Heart left ventricle (tissue), 16 donors: Measurements from ENCODE around the gene LOXL4. TPM values are rescaled to one million over a fixed set of nuclear protein-coding genes. Genes with fewer than 3 reads are reported as not detected.

Experiments used
- ATAC-seq, 4 donors: fragments of 200-7000 bp; cut with Tn5 transposase; one replicate each; pipeline ENCODE4 v1.9.1; 2020 to 2022; ENCODE audit warnings: moderate library complexity in 4 of 4, mild to moderate bottlenecking in 3 of 4, moderate number of reproducible peaks in 1 of 4
- DNase-seq, 5 donors: peaks; one replicate each; pipeline ENCODE4 v3.0.0-alpha.2; 2020
- H3K27ac ChIP-seq, 12 donors: fragments of 200-600 bp; sonication (generic) in 4 of 12; one replicate each; pipeline versions ENCODE4 v1.5.0 to v1.8.0; 2016 to 2022; ENCODE audit warnings: mild to moderate bottlenecking in 2 of 12
- H3K27me3 ChIP-seq, 9 donors: fragments of 200-600 bp; sonication (generic) in 2 of 9; one replicate each; pipeline versions ENCODE4 v1.5.1 to v1.8.0; 2016 to 2022; ENCODE audit warnings: mild to moderate bottlenecking in 3 of 9
- H3K36me3 ChIP-seq, 9 donors: fragments of 200-600 bp; sonication (generic) in 2 of 9; one replicate each; pipeline versions ENCODE4 v1.5.0 to v1.8.0; 2018 to 2022; ENCODE audit warnings: mild to moderate bottlenecking in 2 of 9
- H3K4me1 ChIP-seq, 12 donors: fragments of 200-600 bp; sonication (generic) in 4 of 12; one replicate each; pipeline versions ENCODE4 v1.5.0 to v1.8.0; 2016 to 2022; ENCODE audit warnings: mild to moderate bottlenecking in 3 of 12
- H3K4me3 ChIP-seq, 12 donors: fragments of 200-600 bp; sonication (generic) in 4 of 12; one replicate each; pipeline versions ENCODE4 v1.5.0 to v1.8.0; 2017 to 2022; ENCODE audit warnings: mild to moderate bottlenecking in 9 of 12, moderate library complexity in 4 of 12
- H3K9me3 ChIP-seq, 12 donors: fragments of 200-600 bp; sonication (generic) in 4 of 12; one replicate each; pipeline versions ENCODE4 v1.5.0 to v1.8.0; 2016 to 2022; ENCODE audit warnings: mild to moderate bottlenecking in 1 of 12
- POLR2A ChIP-seq, 2 donors: fragments of 450-650 bp; IDR thresholded peaks; one replicate each; pipeline ENCODE4 v1.6.1; 2017; ENCODE audit warnings: antibody characterized with exemption in 2 of 2, mild to moderate bottlenecking in 2 of 2, moderate library complexity in 2 of 2
- WGBS, 4 donors: extraction: QIAGEN DNeasy Blood & Tissue Kit in 2 of 4; methylation state at CpG; one replicate each; pipeline versions ENCODE4 v1.1.5 to v1.1.7; 2013 to 2018; 5-methylcytosine and 5-hydroxymethylcytosine counted together
- intact Hi-C, 10 donors: fragments of 100-400 bp; cut with DNase I; formaldehyde crosslinking; loops; one replicate each; pipeline versions ENCODE4 v1.11.1 to v1.14.2; 2022
- polyA plus RNA-seq, 2 donors: library from polyadenylated mRNA; stranded (reverse); fragments of 200-250 nt; gene quantifications; one replicate each; pipeline ENCODE4 v1.2.3, GENCODE V29; 2013
- total RNA-seq, 9 donors: library from RNA; depleted of rRNA in 2 of 9; stranded (reverse); fragments of >200 nt in 2 of 9; fragmentation: NEBNext Ultra II Directional in 3 of 9; extraction: Animal tissue kit (Norgen Biotek cat#: 25700) in 3 of 9; gene quantifications; one replicate each; pipeline versions ENCODE4 v1.1.0 to v1.2.4, GENCODE V29; 2016 to 2023
- TF ChIP-seq, protein P1 (sequence below), 12 donors: fragments of 200-600 bp; sonication (generic) in 4 of 12; IDR thresholded peaks; one replicate each; pipeline versions ENCODE4 v1.5.0 to v1.8.0; 2018 to 2022; ENCODE audit warnings: antibody characterized with exemption in 12 of 12, mild to moderate bottlenecking in 5 of 12
- donor health status: ischemic (EF 13 %, LVEDD 7.1; RV severe dilation, severe dysfunction).
- donor health status: healthy with polysubstance abuse.
- donor health status: DM: no; HTN: yes; CAD: no.
- donor health status: DM: no; HTN: no; CAD: no.
- donor health status: ischemic (EF 25% LVEDD 6.9; RV normal size, moderate dysfunction).
- donor health status: ischemic (EF 25% LVEDD 5.7; RV mildly dilated, moderate dysfunction).
- donor health status: healthy.
- donor health status: DM: yes; HTN: yes; CAD: no.
- donor health status: ischemic (EF 35%, LVEDD 5.7; RV mildly dilated, moderate dysfunction).
- donor health status: nonischemic (EF 11% LVEDD 7.7; RV severe dilation, severe dysfunction).
- donor health status: DM: yes; HTN: yes; CAD: no.
- donor health status: PGD.
- donor health status: ischemic (EF 29% LVEDD 5.4; RV normal size, mild dysfunction).
- donor health status: nonischemic (EF 23%, LVEDD 6.1; RV moderate dilation, normal function).

Gene LOXL4
- total and polyA plus RNA-seq, 11 donors, result 0.88 to 68.8 (median 1.7) TPM

DNA sequence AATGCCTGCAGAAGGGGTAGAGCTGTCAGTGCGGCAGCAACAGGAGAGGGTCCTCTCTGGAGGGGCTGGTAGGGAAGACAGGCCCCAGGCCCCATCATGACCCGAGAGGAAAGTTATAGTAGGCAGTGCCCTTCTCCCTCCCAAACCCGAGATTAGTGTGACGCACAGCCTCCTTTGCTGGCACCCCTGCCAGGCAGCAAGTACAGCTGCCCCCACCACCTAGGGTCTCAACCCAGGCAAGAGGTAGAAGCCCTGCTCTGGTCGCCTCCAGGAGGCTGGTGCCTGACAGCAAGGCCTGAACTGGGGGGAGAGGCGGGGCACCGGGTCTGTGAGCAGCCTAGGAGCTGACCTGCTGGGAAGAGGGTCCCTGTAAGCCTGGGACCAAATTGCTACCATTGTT lies 15.5 kb downstream of the LOXL4 start:
- H3K4me1 ChIP-seq, result no peaks in the 10 kb centered on the region
- no peak for ATAC-seq
- H3K27me3 ChIP-seq, result no peaks in the 10 kb centered on the region
- no peak overlapping the region for H3K4me3 ChIP-seq
- no peaks in the 10 kb centered on the region for H3K9me3 ChIP-seq
- DNase-seq, result no peak
- TF ChIP-seq, protein P1, sequence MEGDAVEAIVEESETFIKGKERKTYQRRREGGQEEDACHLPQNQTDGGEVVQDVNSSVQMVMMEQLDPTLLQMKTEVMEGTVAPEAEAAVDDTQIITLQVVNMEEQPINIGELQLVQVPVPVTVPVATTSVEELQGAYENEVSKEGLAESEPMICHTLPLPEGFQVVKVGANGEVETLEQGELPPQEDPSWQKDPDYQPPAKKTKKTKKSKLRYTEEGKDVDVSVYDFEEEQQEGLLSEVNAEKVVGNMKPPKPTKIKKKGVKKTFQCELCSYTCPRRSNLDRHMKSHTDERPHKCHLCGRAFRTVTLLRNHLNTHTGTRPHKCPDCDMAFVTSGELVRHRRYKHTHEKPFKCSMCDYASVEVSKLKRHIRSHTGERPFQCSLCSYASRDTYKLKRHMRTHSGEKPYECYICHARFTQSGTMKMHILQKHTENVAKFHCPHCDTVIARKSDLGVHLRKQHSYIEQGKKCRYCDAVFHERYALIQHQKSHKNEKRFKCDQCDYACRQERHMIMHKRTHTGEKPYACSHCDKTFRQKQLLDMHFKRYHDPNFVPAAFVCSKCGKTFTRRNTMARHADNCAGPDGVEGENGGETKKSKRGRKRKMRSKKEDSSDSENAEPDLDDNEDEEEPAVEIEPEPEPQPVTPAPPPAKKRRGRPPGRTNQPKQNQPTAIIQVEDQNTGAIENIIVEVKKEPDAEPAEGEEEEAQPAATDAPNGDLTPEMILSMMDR (IDR thresholded peaks at IDR 0.05), result no peak
- intact Hi-C loops, result no loop called here
- H3K27ac ChIP-seq, result no peak overlapping the region
- WGBS, 4 donors, result 87 to 94% (median 89%) methylated on average over 7 of the region's 7 CpGs
- peaks cover 0 to 52% (median 27%) of the 10 kb centered on the region in 9 donors for H3K36me3 ChIP-seq

DNA sequence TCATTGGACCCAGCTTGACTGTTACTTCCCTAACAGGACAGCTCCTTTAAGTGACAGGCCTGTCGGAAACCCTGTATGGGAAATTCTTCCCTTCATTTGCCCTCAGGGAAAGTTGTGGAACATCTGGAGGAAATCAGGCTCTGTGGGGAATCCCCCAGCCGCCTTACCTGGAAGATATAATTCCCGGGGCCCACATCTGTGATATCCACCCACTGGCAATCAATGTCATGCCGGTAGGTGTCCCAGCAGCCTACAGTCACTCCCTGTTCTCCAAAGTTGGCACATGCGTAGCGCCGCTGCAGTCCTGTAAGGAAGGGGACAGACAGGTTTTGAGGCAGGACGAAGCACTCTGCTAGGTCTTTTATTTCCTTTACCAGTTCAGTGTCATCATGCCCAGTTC lies 16.6 kb downstream of the LOXL4 start:
- no peak for TF ChIP-seq POLR2A (IDR thresholded peaks at IDR 0.05)
- TF ChIP-seq, protein P1 (IDR thresholded peaks at IDR 0.05), result no peak
- WGBS, 4 donors, result 69 to 81% (median 78%) methylated on average over 8 of the region's 8 CpGs
- no peak for DNase-seq

DNA sequence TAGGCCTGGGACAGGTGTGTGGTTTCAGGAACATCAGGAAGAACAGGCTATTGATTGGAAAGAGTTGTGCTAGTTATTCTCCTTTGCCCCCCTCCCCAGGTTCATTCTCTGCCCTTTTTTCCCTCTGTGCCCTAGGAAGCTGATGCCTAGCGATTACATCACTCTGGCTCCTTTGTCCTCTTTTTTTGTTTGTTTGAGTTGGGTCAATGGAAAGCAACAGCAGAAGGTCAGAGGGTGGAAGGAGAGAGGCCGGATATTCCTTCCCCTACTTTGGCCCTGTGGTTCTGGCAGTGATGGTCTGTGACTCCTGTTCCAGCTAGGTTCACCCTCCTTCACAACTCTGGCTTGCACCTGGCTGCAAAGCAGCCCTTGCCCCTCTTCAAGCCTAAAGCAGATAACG lies 18.9 kb downstream of the LOXL4 start:
- TF ChIP-seq, protein P1 (IDR thresholded peaks at IDR 0.05), result no peak
- TF ChIP-seq POLR2A (IDR thresholded peaks at IDR 0.05), result no peak
- Histone ChIP-seq H3K36me3 (peaks cover 0 to 81% (median 57%) of the 10 kb centered on the region in 9 donors), H3K4me3 (no peak overlapping the region), H3K27me3 (no peaks in the 10 kb centered on the region), H3K9me3 (no peaks in the 10 kb centered on the region), H3K27ac (no peak overlapping the region), H3K4me1 (peaks cover 0 to 4% (median 0%) of the 10 kb centered on the region in 12 donors)
- DNase-seq (no peak), ATAC-seq (no peak)
- intact Hi-C loops, result loop anchor here in 1 of 10 donors (5.0 kb wide), 1 partner anchor 63 kb away; no protein-coding TSS in a partner anchor
- 90 to 95% (median 92%) methylated on average over 3 of the region's 3 CpGs for WGBS, 4 donors

More for the DNA sequence above, 16.6 kb downstream of the LOXL4 start:
- Histone ChIP-seq H3K4me3 (no peak overlapping the region), H3K27me3 (no peaks in the 10 kb centered on the region), H3K9me3 (no peaks in the 10 kb centered on the region), H3K4me1 (peaks cover 0 to 4% (median 0%) of the 10 kb centered on the region in 12 donors), H3K36me3 (peaks cover 0 to 63% (median 37%) of the 10 kb centered on the region in 9 donors), H3K27ac (no peak overlapping the region)
- intact Hi-C loops, result no loop called here
- no peak for ATAC-seq

DNA sequence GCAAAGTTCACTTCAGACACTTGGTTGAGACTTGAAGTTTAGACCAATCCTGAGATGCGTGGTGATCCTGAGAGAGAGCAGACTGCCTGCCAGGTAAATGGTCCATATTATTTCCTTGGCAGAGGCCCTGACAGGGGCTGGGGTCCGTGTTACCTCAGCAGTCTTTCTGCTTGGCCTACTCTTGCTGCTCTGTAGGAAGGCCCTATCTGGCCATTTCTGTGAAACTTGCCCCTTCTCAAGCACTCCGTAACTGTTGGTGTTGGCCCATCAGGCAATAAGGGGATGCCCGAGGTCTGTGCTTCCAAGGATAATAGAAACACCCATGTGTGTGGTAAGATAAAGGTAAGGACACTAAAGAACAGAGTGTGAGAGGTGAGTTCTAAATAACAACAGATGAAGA lies 20.0 kb downstream of the LOXL4 start:
- Histone ChIP-seq H3K9me3 (no peaks in the 10 kb centered on the region), H3K36me3 (peaks cover 0 to 86% (median 63%) of the 10 kb centered on the region in 9 donors), H3K27me3 (no peaks in the 10 kb centered on the region), H3K4me3 (no peak overlapping the region), H3K27ac (no peak overlapping the region), H3K4me1 (peaks cover 0 to 4% (median 0%) of the 10 kb centered on the region in 12 donors)
- ATAC-seq (no peak), DNase-seq (no peak)
- 92 to 95% (median 93%) methylated on average over 4 of the region's 4 CpGs for WGBS, 4 donors
- TF ChIP-seq POLR2A (IDR thresholded peaks at IDR 0.05), result no peak
- TF ChIP-seq, protein P1 (IDR thresholded peaks at IDR 0.05), result no peak
- intact Hi-C loops, result loop anchor here in 1 of 10 donors (5.0 kb wide), 1 partner anchor 64 kb away; no protein-coding TSS in a partner anchor
